IPS DF 19.7 (cell line): ENCODE results near the gene TMEM11.

Experiments
- DNase-seq: peaks from one replicate; pipeline ENCODE4 v3.0.0-alpha.2; 2013; ENCODE audit warnings: low read depth, low spot score

TMEM11 gene

GRCh38 chr17:21214015-21214776, at the start of gene TMEM11:
Gene TMEM11, minus strand, starts transcription at chr17:21214161. Its CDS starts 9 bp downstream, at chr17:21214152.
- peak; percentile 75 for DNase-seq

GRCh38 chr17:21263376-21263775, 49.4 kb upstream of the TMEM11 start:
- DNase-seq: no peak

- no peak for DNase-seq
Measured at GRCh38 chr17:21262259-21262993, 48.5 kb upstream of the TMEM11 start.

- DNase-seq: no peak
Measured at GRCh38 chr17:21258593-21258992, 44.6 kb upstream of the TMEM11 start.

GRCh38 chr17:21253646-21254441, 39.9 kb upstream of the TMEM11 start:
- DNase-seq: no peak

GRCh38 chr17:21252796-21253645, 39.1 kb upstream of the TMEM11 start, which contains the start of gene NATD1:
Gene NATD1, minus strand, starts transcription at chr17:21253410. Its CDS starts 146 bp downstream, at chr17:21253264.
- no peak for DNase-seq

GRCh38 chr17:21252289-21252795, 38.4 kb upstream of the TMEM11 start:
- DNase-seq: no peak

- DNase-seq: no peak
Measured at GRCh38 chr17:21251337-21252010, 37.5 kb upstream of the TMEM11 start.

- DNase-seq: no peak
Measured at GRCh38 chr17:21250854-21251253, 36.9 kb upstream of the TMEM11 start.

GRCh38 chr17:21249920-21250703, 36.2 kb upstream of the TMEM11 start:
- no peak for DNase-seq

GRCh38 chr17:21249086-21249795, 35.3 kb upstream of the TMEM11 start:
- DNase-seq: no peak

- DNase-seq: no peak
Measured at GRCh38 chr17:21248500-21248899, 34.5 kb upstream of the TMEM11 start.

GRCh38 chr17:21247552-21248258, 33.7 kb upstream of the TMEM11 start:
- no peak for DNase-seq

- DNase-seq: no peak
Measured at GRCh38 chr17:21246698-21247097, 32.7 kb upstream of the TMEM11 start.

GRCh38 chr17:21245639-21246084, 31.7 kb upstream of the TMEM11 start:
- no peak for DNase-seq

GRCh38 chr17:21243516-21244303, 29.7 kb upstream of the TMEM11 start:
- no peak for DNase-seq

GRCh38 chr17:21242780-21243515, 29.0 kb upstream of the TMEM11 start:
- DNase-seq: no peak
